OCI-LY3 (cell line): ENCODE data around the gene FN3K.
A peak's percentile ranks its signal among the peaks of the same experiment; 100 is the strongest.
"Not testable (repeated sequence)": the region's sequence is repeated elsewhere in the genome, so short reads cannot be mapped to it uniquely, and the experiment has no call there.

Experiments
- H2AFZ ChIP-seq: fragments of 200-600, 300-600 bp; shearing (Covaris generic); 2 replicates; pipeline ENCODE4 v1.6.0; 2014; ENCODE audit warnings: antibody characterized with exemption, low read depth, low read length
- H3K27ac ChIP-seq: fragments of 200-600, 300-600 bp; sonication (generic); 2 replicates; pipeline ENCODE4 v1.5.1; 2014; ENCODE audit warnings: mild to moderate bottlenecking, low read length, moderate library complexity, mixed read lengths
- H3K27me3 ChIP-seq: fragments of 200-600, 300-600 bp; sonication (generic); 2 replicates; pipeline ENCODE4 v1.6.1; 2014; ENCODE audit warnings: low read depth, low read length, mixed read lengths
- H3K36me3 ChIP-seq: fragments of 200-600, 300-600 bp; sonication (generic); replicated peaks from 2 replicates; pipeline ENCODE3; 2014; ENCODE audit warnings: low read depth, low read length, mixed read lengths
- H3K4me1 ChIP-seq: fragments of 300-600, 200-600 bp; sonication (generic); 2 replicates; pipeline ENCODE4 v1.6.1; 2014; ENCODE audit warnings: low read length, mixed read lengths
- H3K4me2 ChIP-seq: fragments of 200-600, 300-600 bp; sonication (generic); 2 replicates; pipeline ENCODE4 v1.6.1; 2014; ENCODE audit warnings: low read length, mixed read lengths
- H3K4me3 ChIP-seq: fragments of 300-600, 200-600 bp; sonication (generic); 2 replicates; pipeline ENCODE4 v1.5.1; 2014; ENCODE audit warnings: antibody characterized with exemption, mild to moderate bottlenecking, low read length, moderate library complexity
- H3K79me2 ChIP-seq: fragments of 300-600, 200-600 bp; shearing (Covaris generic); 2 replicates; pipeline ENCODE4 v1.6.1; 2014; ENCODE audit warnings: mild to moderate bottlenecking, low read length, mixed read lengths
- H3K9ac ChIP-seq: fragments of 300-600, 200-600 bp; shearing (Covaris generic); 2 replicates; pipeline ENCODE4 v1.6.0; 2014; ENCODE audit warnings: mild to moderate bottlenecking, low read length, moderate library complexity
- H3K9me3 ChIP-seq: fragments of 200-600, 300-600 bp; shearing (Covaris generic); 2 replicates; pipeline ENCODE4 v1.6.1; 2014; ENCODE audit warnings: low read length, mixed read lengths; ENCODE audit not compliant: insufficient read depth
- H4K20me1 ChIP-seq: fragments of 200-600, 300-600 bp; sonication (generic); 2 replicates; pipeline ENCODE4 v1.6.1; 2016; ENCODE audit warnings: low read length, mixed read lengths; ENCODE audit not compliant: insufficient read depth
- EZH2phosphoT487 ChIP-seq: fragments of 200-600 bp; shearing (Covaris generic); IDR thresholded peaks from 2 replicates; pipeline ENCODE4 v1.6.1; 2018; ENCODE audit warnings: antibody characterized with exemption, mixed run types, low read depth
- TF ChIP-seq, protein P1 (sequence below): fragments of 200-600, 300-600 bp; sonication (generic); IDR thresholded peaks from 2 replicates; pipeline ENCODE4 v1.5.1; 2014; ENCODE audit warnings: antibody characterized with exemption, low read length, low read depth

Gene FN3K

DNA sequence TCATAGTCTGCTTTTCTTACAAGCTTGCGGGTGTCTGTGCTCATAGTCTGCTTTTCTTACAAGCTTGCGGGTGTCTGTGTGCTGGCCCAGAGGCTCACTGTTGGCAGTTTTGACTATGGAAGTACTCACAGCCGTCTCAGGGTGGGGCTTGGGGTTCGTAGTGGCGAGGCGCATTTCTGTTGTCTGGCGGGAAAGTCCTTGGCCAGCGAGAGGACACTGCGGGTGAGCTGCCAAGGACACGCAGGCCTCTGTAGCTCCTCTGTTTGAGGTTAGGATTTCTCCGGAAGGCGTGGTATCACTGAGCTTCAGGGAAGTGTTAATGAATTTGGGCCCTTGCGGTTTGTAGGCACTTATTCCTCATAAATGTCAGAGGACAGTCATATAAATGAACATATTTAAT is 30.0 kb downstream of the FN3K start:
- Histone ChIP-seq H3K4me2 (no peak overlapping the region), H3K27ac (no peak overlapping the region), H3K36me3 (peaks cover 29% of the 10 kb centered on the region), H4K20me1 (no peaks in the 10 kb centered on the region), H3K9ac (no peak overlapping the region), H3K4me1 (no peaks in the 10 kb centered on the region), H3K27me3 (no peaks in the 10 kb centered on the region), H2AFZ (no peak overlapping the region), H3K4me3 (no peak overlapping the region), H3K79me2 (peaks cover 10% of the 10 kb centered on the region), H3K9me3 (no peaks in the 10 kb centered on the region)
- TF ChIP-seq, protein P1, sequence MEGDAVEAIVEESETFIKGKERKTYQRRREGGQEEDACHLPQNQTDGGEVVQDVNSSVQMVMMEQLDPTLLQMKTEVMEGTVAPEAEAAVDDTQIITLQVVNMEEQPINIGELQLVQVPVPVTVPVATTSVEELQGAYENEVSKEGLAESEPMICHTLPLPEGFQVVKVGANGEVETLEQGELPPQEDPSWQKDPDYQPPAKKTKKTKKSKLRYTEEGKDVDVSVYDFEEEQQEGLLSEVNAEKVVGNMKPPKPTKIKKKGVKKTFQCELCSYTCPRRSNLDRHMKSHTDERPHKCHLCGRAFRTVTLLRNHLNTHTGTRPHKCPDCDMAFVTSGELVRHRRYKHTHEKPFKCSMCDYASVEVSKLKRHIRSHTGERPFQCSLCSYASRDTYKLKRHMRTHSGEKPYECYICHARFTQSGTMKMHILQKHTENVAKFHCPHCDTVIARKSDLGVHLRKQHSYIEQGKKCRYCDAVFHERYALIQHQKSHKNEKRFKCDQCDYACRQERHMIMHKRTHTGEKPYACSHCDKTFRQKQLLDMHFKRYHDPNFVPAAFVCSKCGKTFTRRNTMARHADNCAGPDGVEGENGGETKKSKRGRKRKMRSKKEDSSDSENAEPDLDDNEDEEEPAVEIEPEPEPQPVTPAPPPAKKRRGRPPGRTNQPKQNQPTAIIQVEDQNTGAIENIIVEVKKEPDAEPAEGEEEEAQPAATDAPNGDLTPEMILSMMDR, result no peak
- no peak for TF ChIP-seq EZH2phosphoT487

DNA sequence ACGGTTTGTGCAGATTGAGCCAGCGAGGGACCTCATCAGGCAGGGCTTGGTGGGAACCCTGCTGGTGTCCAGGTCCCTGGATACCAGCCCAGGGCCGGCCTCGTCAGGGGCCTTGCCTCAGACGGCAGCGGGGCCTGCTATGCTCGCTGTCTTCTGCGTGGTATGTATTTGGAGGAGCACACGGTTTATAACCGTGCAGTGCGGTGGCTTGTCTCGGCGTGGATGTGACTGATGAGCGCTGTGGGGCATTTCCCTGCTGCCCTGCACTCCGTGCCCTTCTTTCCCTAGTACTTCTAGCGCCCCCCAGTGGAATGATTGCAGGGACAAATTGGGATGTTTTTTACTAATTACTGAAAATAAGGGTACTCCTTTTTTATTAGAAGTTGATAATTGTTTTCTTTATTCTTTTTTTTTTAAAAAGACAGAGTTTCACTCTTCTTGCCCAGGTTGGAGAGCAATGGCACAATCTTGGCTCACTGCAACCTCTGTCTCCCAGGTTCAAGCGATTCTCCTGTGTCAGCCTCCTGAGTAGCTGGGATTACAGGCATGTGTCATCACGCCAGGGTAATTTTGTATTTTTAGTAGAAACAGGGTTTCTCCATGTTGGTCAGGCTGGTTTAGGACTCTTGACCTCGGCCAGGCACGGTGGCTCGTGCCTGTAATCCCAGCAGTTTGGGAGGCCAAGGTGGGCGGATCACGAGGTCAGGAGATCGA is 31.8 kb downstream of the FN3K start:
- Histone ChIP-seq H3K79me2 (peaks cover 6% of the 10 kb centered on the region; the same call in 1 of the 2 replicates), H3K9me3 (no peaks in the 10 kb centered on the region), H3K4me3 (no peak overlapping the region), H3K27me3 (no peaks in the 10 kb centered on the region), H3K36me3 (peaks cover 32% of the 10 kb centered on the region), H3K27ac (no peak overlapping the region), H3K4me1 (no peaks in the 10 kb centered on the region), H3K9ac (no peak overlapping the region), H2AFZ (no peak overlapping the region), H4K20me1 (no peaks in the 10 kb centered on the region), H3K4me2 (no peak overlapping the region)
- TF ChIP-seq, protein P1, result peak; percentile 73
- no peak for TF ChIP-seq EZH2phosphoT487

DNA sequence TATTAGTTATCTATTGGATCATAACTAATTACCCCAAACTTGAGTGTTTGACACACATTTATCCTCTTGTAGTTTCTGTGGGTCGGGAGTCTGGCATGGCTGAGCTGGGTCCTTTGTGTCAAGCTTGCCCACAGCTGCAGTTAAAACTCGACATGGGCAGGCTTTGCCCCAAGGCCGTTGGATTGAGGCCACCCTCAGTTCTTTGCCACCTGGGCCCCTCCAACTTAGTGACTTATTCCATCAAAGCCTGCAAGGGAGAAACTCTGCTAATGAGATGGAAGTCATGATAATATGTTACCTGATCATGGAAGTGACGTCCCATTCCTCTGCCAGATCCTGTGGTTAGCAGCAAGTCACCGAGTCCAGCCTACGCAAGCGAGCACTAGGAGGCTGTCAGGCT is 33.6 kb downstream of the FN3K start:
- Histone ChIP-seq H3K9me3 (no peaks in the 10 kb centered on the region), H3K4me2 (no peak overlapping the region), H3K4me3 (no peak overlapping the region), H3K27me3 (no peaks in the 10 kb centered on the region), H3K79me2 (no peaks in the 10 kb centered on the region), H4K20me1 (no peaks in the 10 kb centered on the region), H2AFZ (no peak overlapping the region), H3K27ac (no peak overlapping the region), H3K9ac (no peak overlapping the region), H3K4me1 (no peaks in the 10 kb centered on the region), H3K36me3 (peaks cover 29% of the 10 kb centered on the region)
- TF ChIP-seq, protein P1, result no peak
- TF ChIP-seq EZH2phosphoT487, result no peak

DNA sequence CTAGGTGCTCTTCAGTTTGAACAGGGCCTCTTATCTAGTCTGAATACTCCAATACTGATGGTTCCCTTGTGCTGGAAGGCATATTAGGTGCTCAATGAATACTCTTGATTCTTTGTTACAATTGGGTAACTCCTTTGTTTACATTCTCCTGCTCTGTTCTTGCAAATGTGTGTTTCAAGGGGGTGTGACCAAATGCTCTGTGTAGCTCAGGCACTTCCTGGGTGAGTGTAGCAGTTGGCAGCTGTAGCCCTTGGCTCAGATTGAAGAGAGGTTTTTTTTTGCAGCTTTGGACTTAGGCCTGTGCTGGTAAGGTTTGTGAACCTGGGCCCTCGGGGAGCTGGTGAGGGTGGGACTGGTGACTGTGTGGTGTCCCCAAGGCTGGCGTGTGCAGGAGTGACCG is 36.6 kb downstream of the FN3K start:
- TF ChIP-seq EZH2phosphoT487, result no peak
- Histone ChIP-seq H4K20me1 (no peaks in the 10 kb centered on the region), H3K79me2 (no peaks in the 10 kb centered on the region), H3K4me3 (no peak overlapping the region), H3K4me1 (no peaks in the 10 kb centered on the region), H2AFZ (no peak overlapping the region), H3K9ac (no peak overlapping the region), H3K36me3 (peaks cover 33% of the 10 kb centered on the region), H3K27ac (no peak overlapping the region), H3K4me2 (no peak overlapping the region), H3K9me3 (no peaks in the 10 kb centered on the region), H3K27me3 (no peaks in the 10 kb centered on the region)

DNA sequence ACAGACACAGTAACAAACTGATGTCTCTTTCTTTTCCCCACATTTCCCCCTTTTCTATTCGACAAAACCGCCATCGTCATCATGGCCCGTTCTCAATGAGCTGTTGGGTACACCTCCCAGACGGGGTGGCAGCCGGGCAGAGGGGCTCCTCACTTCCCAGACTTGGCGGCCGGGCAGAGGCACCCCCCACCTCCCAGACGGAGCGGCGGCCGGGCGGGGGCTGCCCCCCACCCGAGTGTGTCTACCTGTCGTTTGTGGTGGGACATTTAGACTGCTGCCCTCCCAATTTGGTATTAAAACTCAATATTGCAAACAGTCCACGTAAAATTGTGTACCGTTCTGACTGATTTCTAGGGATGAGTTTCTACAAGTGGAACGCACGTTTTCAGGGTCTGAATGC is 39.0 kb downstream of the FN3K start:
- H3K79me2 ChIP-seq, H4K20me1 ChIP-seq: not testable (repeated sequence)

More for the DNA sequence above, 39.0 kb downstream of the FN3K start:
- not testable (repeated sequence) for H2AFZ ChIP-seq, H3K27ac ChIP-seq, H3K4me1 ChIP-seq, H3K9ac ChIP-seq, H3K27me3 ChIP-seq, H3K9me3 ChIP-seq, H3K4me3 ChIP-seq
- Histone ChIP-seq H3K4me2 (peak overlapping the region; percentile 6; the same call in 1 of the 2 replicates), H3K36me3 (peaks cover 17% of the 10 kb centered on the region)
